Activated CD8-positive, alpha-beta memory T cell treated with anti-CD3 and anti-CD28 coated beads, Interleukin-2, amount 50 U/mL, for 1 hour (primary cell): Measurements from ENCODE around the gene TMEM95.

Source experiments
- DNase-seq: peaks from one replicate; pipeline ENCODE4 v3.0.0-alpha.2; 2020; ENCODE audit errors: extremely low read depth

The TMEM95 gene

GRCh38 chr17:7355053-7355452 is at the start of gene TMEM95:
Gene TMEM95, plus strand, starts transcription at chr17:7355156. Its CDS starts 49 bp downstream, at chr17:7355205.
- no peak for DNase-seq

- DNase-seq = peak; percentile 100
These were observed 47.9 kb upstream of the TMEM95 start, which contains the start of gene EIF5A for GRCh38 chr17:7306911-7307685. Gene EIF5A, plus strand, starts transcription at chr17:7307628. Its CDS starts 2,008 bp downstream, at chr17:7309636.

- no peak for DNase-seq
These were observed 47.0 kb upstream of the TMEM95 start for GRCh38 chr17:7307686-7308624.

GRCh38 chr17:7308625-7309433 is 46.1 kb upstream of the TMEM95 start:
- DNase-seq = peak; percentile 88

- no peak for DNase-seq
These were observed 45.3 kb upstream of the TMEM95 start for GRCh38 chr17:7309628-7310027.

- DNase-seq = no peak
These were observed 43.7 kb upstream of the TMEM95 start for GRCh38 chr17:7311110-7311705.

GRCh38 chr17:7312432-7313087 is 42.4 kb upstream of the TMEM95 start:
- no peak for DNase-seq

- DNase-seq = no peak
These were observed 41.7 kb upstream of the TMEM95 start for GRCh38 chr17:7313088-7313889.

- no peak for DNase-seq
These were observed 40.9 kb upstream of the TMEM95 start for GRCh38 chr17:7313890-7314718.

- peak; percentile 82 for DNase-seq
These were observed 40.0 kb upstream of the TMEM95 start, which contains the start of gene GPS2 for GRCh38 chr17:7314719-7315569. Gene GPS2, minus strand, starts transcription at chr17:7315360. Its CDS starts 308 bp downstream, at chr17:7315052.

- no peak for DNase-seq
These were observed 39.3 kb upstream of the TMEM95 start for GRCh38 chr17:7315570-7316235.

- no peak for DNase-seq
These were observed 37.7 kb upstream of the TMEM95 start for GRCh38 chr17:7317161-7317803.

- no peak for DNase-seq
These were observed 36.7 kb upstream of the TMEM95 start for GRCh38 chr17:7318121-7318860.

- DNase-seq = no peak
These were observed 33.5 kb upstream of the TMEM95 start for GRCh38 chr17:7321466-7321865.

GRCh38 chr17:7322520-7323194 is 32.3 kb upstream of the TMEM95 start:
- no peak for DNase-seq
